Epithelial cell of alveolus of lung (primary cell): Measurements from ENCODE around the gene COG6. TPM values are rescaled to one million over a fixed set of nuclear protein-coding genes. Genes with fewer than 3 reads are reported as not detected.

ENCODE experiments used
- total RNA-seq: library from RNA; depleted of rRNA; stranded (reverse); fragments of >200 nt; gene quantifications from 2 replicates; pipeline ENCODE4 v1.2.1, GENCODE V29; 2015

COG6 gene
- total RNA-seq = 15.2 and 23.9 TPM in 2 replicates

GRCh38 chr13:39655569-39656324 lies at the start of gene COG6:
COG6 (plus strand) TSS chr13:39655662; CDS start chr13:39655727, 65 bp downstream.

Other genes with a start within 250 kb of the COG6 start
- 16.3 and 26.3 TPM in 2 replicates for gene LHFPL6, start 52.5 kb upstream of the COG6 start, total RNA-seq